SK-N-SH (cell line): Measurements from ENCODE around the gene FNTB. TPM values are rescaled to one million over a fixed set of nuclear protein-coding genes. Genes with fewer than 3 reads are reported as not detected.

Source experiments
- CTCF ChIA-PET: fragments of 300-600, 350-600 bp; formaldehyde crosslinking; extraction: SDS; loops from one replicate; lab custom pipeline; 2021; lab: Yijun Ruan, JAX
- POLR2A ChIA-PET: fragments of 350-600 bp; sonication (Branson Sonifier 250); formaldehyde crosslinking; extraction: SDS; loops from one replicate; lab custom pipeline; 2020; ENCODE audit warnings: antibody characterized with exemption, inconsistent platforms; lab: Yijun Ruan, JAX
- DNase-seq: peaks from one replicate; pipeline ENCODE4 v3.0.0; 2012
- H2AFZ ChIP-seq: fragments of 200-600 bp; sonication (generic); 2 replicates; pipeline ENCODE4 v1.8.1; 2016; ENCODE audit warnings: antibody characterized with exemption, mild to moderate bottlenecking, low read depth
- H3F3A ChIP-seq: fragments of 200-600 bp; sonication (generic); replicated peaks from 2 replicates; pipeline ENCODE3; 2016; ENCODE audit warnings: antibody characterized with exemption, mild to moderate bottlenecking; ENCODE audit not compliant: insufficient read depth
- H3K27ac ChIP-seq, 2 experiments: fragments of 200-500 bp in 1 of 2; fragments of 200-600 bp in 1 of 2; sonication (Bioruptor generic) in 1 of 2; sonication (generic), shearing (Covaris generic) in 1 of 2; 2 replicates each; pipeline versions ENCODE4 v1.5.1 to v1.6.1; 2014 to 2016; ENCODE audit warnings: low read depth in 2 of 2, inconsistent platforms in 1 of 2, low read length in 1 of 2, mild to moderate bottlenecking in 1 of 2, mixed read lengths in 1 of 2
- H3K27me3 ChIP-seq: fragments of 200-600 bp; sonication (generic), shearing (Covaris generic); 2 replicates; pipeline ENCODE4 v1.6.1; 2016; ENCODE audit warnings: mixed run types; ENCODE audit not compliant: insufficient read depth
- H3K36me3 ChIP-seq, 2 experiments: fragments of 200-500 bp in 1 of 2; fragments of 200-600 bp in 1 of 2; sonication (Bioruptor generic) in 1 of 2; sonication (generic) in 1 of 2; replicated peaks in 1 of 2; 2 replicates each; pipeline versions ENCODE3 to v1.5.1; 2014 to 2016; ENCODE audit warnings: low read length in 1 of 2, mild to moderate bottlenecking in 1 of 2; ENCODE audit not compliant: insufficient read depth in 2 of 2, control insufficient read depth in 1 of 2
- H3K4me1 ChIP-seq, 2 experiments: fragments of 200-500 bp in 1 of 2; fragments of 200-600 bp in 1 of 2; sonication (Bioruptor generic) in 1 of 2; sonication (generic), shearing (Covaris generic) in 1 of 2; 2 replicates each; pipeline versions ENCODE4 v1.5.1 to v1.6.1; 2014 to 2016; ENCODE audit warnings: low read depth in 1 of 2, low read length in 1 of 2, mixed run types in 1 of 2; ENCODE audit not compliant: insufficient read depth in 2 of 2, control insufficient read depth in 1 of 2
- H3K4me2 ChIP-seq: fragments of 200-600 bp; sonication (generic), shearing (Covaris generic); 2 replicates; pipeline ENCODE4 v1.6.1; 2017; ENCODE audit warnings: mixed run types
- H3K4me3 ChIP-seq, 2 experiments: fragments of 200-500 bp in 1 of 2; fragments of 200-600 bp in 1 of 2; sonication (Bioruptor generic) in 1 of 2; sonication (generic), shearing (Covaris generic) in 1 of 2; 2 replicates each; pipeline versions ENCODE4 v1.5.1 to v1.8.1; 2014 to 2016; ENCODE audit warnings: low read depth in 2 of 2, inconsistent platforms in 1 of 2, low read length in 1 of 2, mild to moderate bottlenecking in 1 of 2, mixed read lengths in 1 of 2, moderate library complexity in 1 of 2
- H3K79me2 ChIP-seq: fragments of 200-600 bp; sonication (generic); 2 replicates; pipeline ENCODE4 v1.8.1; 2017; ENCODE audit warnings: mild to moderate bottlenecking; ENCODE audit not compliant: insufficient read depth
- H3K9ac ChIP-seq: fragments of 200-600 bp; sonication (generic); 2 replicates; pipeline ENCODE4 v1.6.1; 2017; ENCODE audit warnings: mixed run types
- H3K9me2 ChIP-seq: fragments of 200-600 bp; sonication (generic); 2 replicates; pipeline ENCODE4 v1.6.1; 2017; ENCODE audit warnings: mixed run types
- H3K9me3 ChIP-seq: fragments of 200-600 bp; sonication (generic); 2 replicates; pipeline ENCODE4 v1.6.1; 2017; ENCODE audit warnings: mixed run types, mild to moderate bottlenecking, moderate library complexity
- H4K20me1 ChIP-seq: fragments of 200-600 bp; sonication (generic); 2 replicates; pipeline ENCODE4 v1.6.1; 2017; ENCODE audit warnings: mild to moderate bottlenecking, mixed run types; ENCODE audit not compliant: insufficient read depth
- CHD2 ChIP-seq: fragments of 150-350 bp; IDR thresholded peaks from 2 replicates; pipeline ENCODE4 v1.6.1; 2018; ENCODE audit warnings: low read length; ENCODE audit not compliant: partially characterized antibody
- CTCF ChIP-seq: fragments of 200-600 bp; sonication (generic); IDR thresholded peaks from 2 replicates; pipeline ENCODE4 v1.6.1; 2017; ENCODE audit warnings: antibody characterized with exemption, mild to moderate bottlenecking, moderate library complexity
- EP300 ChIP-seq, 2 experiments: IDR thresholded peaks; 2 replicates each; pipeline versions ENCODE4 v1.4.0 to v1.6.1; 2012; ENCODE audit warnings: borderline replicate concordance in 1 of 2, low read depth in 1 of 2, low read length in 1 of 2
- GATA2 ChIP-seq: sonication (generic); formaldehyde crosslinking; IDR thresholded peaks from 2 replicates; pipeline ENCODE4 v1.5.0; 2020; ENCODE audit warnings: mild to moderate bottlenecking, missing genetic modification reagents
- MEF2A ChIP-seq: IDR thresholded peaks from 2 replicates; pipeline ENCODE4 v1.4.0; 2012; ENCODE audit warnings: low read depth, borderline replicate concordance
- NRF1 ChIP-seq: IDR thresholded peaks from 2 replicates; pipeline ENCODE4 v1.6.1; 2012; ENCODE audit warnings: low read depth, mild to moderate bottlenecking, low read length
- PBX3 ChIP-seq: IDR thresholded peaks from 2 replicates; pipeline ENCODE4; 2012
- SMC3 ChIP-seq: IDR thresholded peaks from 2 replicates; pipeline ENCODE4 v1.6.1; 2012; ENCODE audit warnings: low read depth, low read length, improper control_type of control experiment
- USF1 ChIP-seq: IDR thresholded peaks from 2 replicates; pipeline ENCODE4 v1.4.0; 2012; ENCODE audit warnings: low read depth, borderline replicate concordance
- polyA plus RNA-seq, 3 experiments: library from polyadenylated mRNA; depleted of rRNA; stranded (reverse); fragments of >200 nt; gene quantifications; 2 replicates each; pipeline ENCODE4 v1.2.3, GENCODE V29; 2012
- TF ChIP-seq, protein P1 (sequence below): fragments of 150-350 bp; IDR thresholded peaks from 2 replicates; pipeline ENCODE4 v1.6.1; 2016; ENCODE audit warnings: mild to moderate bottlenecking, low read depth, low read length
- TF ChIP-seq, protein P2 (sequence below): IDR thresholded peaks from 2 replicates; pipeline ENCODE4 v1.6.1; 2012; ENCODE audit warnings: mild to moderate bottlenecking, low read depth, low read length, moderate library complexity

FNTB gene
- polyA plus RNA-seq, 1 of the 3 experiments (the other 2 are of a cell fraction): 18.4 TPM

DNA sequence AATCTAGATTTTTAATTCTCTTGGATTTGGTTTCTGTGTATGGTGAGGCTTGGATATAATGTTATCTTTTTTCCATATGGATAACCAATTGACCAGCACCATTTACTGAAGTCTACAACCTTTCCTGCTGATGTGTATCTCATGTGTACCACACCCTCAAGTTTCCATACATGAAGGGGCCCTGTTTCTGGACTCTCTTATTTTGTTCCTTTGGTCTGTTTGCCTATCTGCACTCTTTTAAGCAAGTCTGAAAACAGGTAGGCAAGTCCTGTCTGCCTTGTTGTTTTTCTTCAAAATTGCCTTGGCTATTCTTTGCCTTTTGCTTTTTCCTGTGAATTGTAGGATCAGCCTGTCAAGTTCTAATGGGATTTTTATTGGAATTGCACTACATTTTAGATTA, 71.0 kb downstream of the FNTB start:
- Histone ChIP-seq H3K4me2 (no peak overlapping the region), H3F3A (no peaks in the 10 kb centered on the region), H2AFZ (no peak overlapping the region), H3K9me2 (no peaks in the 10 kb centered on the region), H3K79me2 (no peaks in the 10 kb centered on the region), H4K20me1 (no peaks in the 10 kb centered on the region), H3K9ac (no peak overlapping the region), H3K27ac (no peak overlapping the region), H3K27me3 (no peaks in the 10 kb centered on the region), H3K4me3 (no peak overlapping the region), H3K36me3 (peaks cover 6 to 37% of the 10 kb centered on the region in 2 experiments), H3K9me3 (no peaks in the 10 kb centered on the region), H3K4me1 (no peaks in the 10 kb centered on the region)
- ChIA-PET CTCF (no interaction called here), POLR2A (no interaction called here)
- TF ChIP-seq NRF1: no peak
- TF ChIP-seq, protein P1, sequence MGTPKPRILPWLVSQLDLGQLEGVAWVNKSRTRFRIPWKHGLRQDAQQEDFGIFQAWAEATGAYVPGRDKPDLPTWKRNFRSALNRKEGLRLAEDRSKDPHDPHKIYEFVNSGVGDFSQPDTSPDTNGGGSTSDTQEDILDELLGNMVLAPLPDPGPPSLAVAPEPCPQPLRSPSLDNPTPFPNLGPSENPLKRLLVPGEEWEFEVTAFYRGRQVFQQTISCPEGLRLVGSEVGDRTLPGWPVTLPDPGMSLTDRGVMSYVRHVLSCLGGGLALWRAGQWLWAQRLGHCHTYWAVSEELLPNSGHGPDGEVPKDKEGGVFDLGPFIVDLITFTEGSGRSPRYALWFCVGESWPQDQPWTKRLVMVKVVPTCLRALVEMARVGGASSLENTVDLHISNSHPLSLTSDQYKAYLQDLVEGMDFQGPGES: no peak
- no peak for TF ChIP-seq USF1
- TF ChIP-seq, protein P2, sequence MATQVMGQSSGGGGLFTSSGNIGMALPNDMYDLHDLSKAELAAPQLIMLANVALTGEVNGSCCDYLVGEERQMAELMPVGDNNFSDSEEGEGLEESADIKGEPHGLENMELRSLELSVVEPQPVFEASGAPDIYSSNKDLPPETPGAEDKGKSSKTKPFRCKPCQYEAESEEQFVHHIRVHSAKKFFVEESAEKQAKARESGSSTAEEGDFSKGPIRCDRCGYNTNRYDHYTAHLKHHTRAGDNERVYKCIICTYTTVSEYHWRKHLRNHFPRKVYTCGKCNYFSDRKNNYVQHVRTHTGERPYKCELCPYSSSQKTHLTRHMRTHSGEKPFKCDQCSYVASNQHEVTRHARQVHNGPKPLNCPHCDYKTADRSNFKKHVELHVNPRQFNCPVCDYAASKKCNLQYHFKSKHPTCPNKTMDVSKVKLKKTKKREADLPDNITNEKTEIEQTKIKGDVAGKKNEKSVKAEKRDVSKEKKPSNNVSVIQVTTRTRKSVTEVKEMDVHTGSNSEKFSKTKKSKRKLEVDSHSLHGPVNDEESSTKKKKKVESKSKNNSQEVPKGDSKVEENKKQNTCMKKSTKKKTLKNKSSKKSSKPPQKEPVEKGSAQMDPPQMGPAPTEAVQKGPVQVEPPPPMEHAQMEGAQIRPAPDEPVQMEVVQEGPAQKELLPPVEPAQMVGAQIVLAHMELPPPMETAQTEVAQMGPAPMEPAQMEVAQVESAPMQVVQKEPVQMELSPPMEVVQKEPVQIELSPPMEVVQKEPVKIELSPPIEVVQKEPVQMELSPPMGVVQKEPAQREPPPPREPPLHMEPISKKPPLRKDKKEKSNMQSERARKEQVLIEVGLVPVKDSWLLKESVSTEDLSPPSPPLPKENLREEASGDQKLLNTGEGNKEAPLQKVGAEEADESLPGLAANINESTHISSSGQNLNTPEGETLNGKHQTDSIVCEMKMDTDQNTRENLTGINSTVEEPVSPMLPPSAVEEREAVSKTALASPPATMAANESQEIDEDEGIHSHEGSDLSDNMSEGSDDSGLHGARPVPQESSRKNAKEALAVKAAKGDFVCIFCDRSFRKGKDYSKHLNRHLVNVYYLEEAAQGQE: no peak
- no peak for TF ChIP-seq CHD2
- TF ChIP-seq PBX3: no peak
- no peak for TF ChIP-seq MEF2A
- no peak for TF ChIP-seq CTCF
- TF ChIP-seq SMC3: no peak
- TF ChIP-seq GATA2 (CRISPR knock-in tag): no peak
- TF ChIP-seq EP300 (IDR thresholded peaks at IDR 0.05; ENCODE audit: borderline replicate concordance in 1 of 2, low read depth in 1 of 2, low read length in 1 of 2): no peak
- no peak for DNase-seq
